ENCODE data around the gene AHNAK. TPM values are rescaled to one million over a fixed set of nuclear protein-coding genes. Genes with fewer than 3 reads are reported as not detected.

Gene AHNAK
- total RNA-seq, 1 donor = 281 TPM

DNA sequence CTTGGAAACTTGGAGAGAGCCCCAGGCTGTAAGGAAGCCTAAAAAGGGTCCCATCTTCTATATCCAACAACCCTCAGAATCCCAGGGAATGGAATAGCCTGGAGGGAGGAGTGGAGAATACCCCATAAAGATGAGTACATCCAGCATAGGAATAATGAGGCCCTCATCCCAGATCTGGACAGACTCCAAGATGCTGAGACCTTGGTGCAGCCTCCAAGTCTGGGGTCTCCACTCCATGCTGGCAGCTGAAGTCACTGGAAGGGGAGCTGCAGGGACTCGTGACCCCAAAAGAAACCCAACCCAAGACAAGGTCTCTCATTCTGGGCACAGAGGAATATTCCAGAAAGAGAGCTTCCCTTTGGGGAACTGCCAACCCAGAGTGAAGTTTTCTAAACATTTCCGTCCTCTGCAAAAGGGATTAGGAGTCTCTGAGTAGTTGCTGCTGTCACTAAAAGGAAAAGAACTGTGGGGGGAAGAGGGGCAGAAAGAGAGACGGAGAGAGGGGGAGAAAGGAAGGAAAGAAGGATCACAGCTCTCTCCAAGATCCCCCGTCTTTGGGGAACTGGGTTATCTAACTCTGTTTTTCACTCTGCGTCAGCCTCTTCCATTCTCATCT is 127.2 kb downstream of the AHNAK start:
- Histone ChIP-seq H3K4me3 (ENCODE audit: low read length) (no peak overlapping the region), H3K27me3 (ENCODE audit: insufficient read depth, low read length) (no peaks in the 10 kb centered on the region), H3K4me1 (ENCODE audit: insufficient read depth, low read length) (peaks cover 2% of the 10 kb centered on the region), H3K9me3 (ENCODE audit: low read depth, low read length) (no peaks in the 10 kb centered on the region)

DNA sequence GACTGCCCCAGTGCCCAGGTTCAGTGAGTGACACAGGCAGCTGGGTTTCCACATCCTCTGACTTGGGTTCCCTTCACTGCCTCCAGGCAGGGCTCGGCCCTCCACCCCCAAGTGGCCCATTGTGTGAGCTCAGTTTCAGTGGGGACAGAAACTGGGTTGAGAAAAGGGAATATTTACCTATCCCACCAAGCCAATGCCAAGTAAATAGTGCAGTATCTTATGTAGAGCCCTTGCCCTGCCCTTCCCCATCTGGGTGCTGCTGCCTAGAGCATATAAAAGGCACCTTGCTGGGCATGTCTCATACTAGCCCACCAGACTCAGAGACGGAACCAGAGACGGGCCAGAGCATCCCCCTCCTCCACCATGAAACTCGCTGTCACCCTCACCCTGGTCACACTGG is 127.9 kb downstream of the AHNAK start, which contains the start of gene SCGB1A1:
Gene SCGB1A1, plus strand, starts transcription at position 301 of the 400 bp plus-strand sequence. Its CDS starts 63 bp downstream, at position 364.
- Histone ChIP-seq H3K4me3 (ENCODE audit: low read length) (no peak within 1 kb of the TSS), H3K9me3 (ENCODE audit: low read depth, low read length) (no peaks in the 10 kb centered on the region), H3K27me3 (ENCODE audit: insufficient read depth, low read length) (no peaks in the 10 kb centered on the region), H3K4me1 (ENCODE audit: insufficient read depth, low read length) (no peaks in the 10 kb centered on the region)

DNA sequence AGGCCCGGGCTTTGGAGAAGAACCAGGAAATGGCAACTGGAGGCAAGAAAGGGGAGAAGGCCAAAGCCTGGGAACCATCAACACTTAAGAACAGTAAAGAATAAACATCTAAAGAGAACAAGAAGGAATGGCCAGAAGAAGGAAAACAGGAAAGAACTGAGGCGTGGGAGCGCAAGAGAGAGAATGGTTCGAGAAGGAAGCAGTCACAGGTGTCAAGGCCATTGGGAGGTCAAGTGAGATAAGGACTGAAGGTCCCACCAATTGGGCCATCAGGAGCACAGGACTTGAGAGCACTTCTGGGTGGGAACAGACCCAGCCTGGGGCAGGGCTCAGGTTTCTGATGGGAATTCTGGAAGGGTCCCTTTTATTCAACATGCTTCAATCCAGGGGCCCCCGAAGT is 128.5 kb downstream of the AHNAK start:
- Histone ChIP-seq H3K4me3 (ENCODE audit: low read length) (no peak overlapping the region), H3K9me3 (ENCODE audit: low read depth, low read length) (no peaks in the 10 kb centered on the region), H3K27me3 (ENCODE audit: insufficient read depth, low read length) (no peaks in the 10 kb centered on the region), H3K4me1 (ENCODE audit: insufficient read depth, low read length) (no peaks in the 10 kb centered on the region)

DNA sequence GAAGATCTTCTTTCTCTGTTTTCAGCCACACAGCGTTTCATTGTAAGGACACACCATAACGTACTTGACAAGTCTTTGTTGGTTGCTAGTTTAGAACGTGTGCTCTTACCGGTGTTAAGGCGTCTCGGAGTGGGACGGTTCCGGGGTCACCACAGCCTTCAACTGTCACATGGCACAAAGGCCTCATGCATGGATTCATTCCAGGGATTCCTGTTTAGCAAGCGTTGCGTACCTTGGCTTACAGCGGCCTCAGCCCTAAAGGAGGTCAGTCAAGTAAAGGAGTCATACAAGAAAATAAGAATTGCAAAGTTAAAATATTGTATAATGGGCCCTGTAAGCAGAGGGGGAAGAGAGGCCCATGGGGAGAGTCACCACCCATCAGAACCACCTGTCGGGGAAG is 130.0 kb downstream of the AHNAK start:
- no peaks in the 10 kb centered on the region for H3K4me1 ChIP-seq (ENCODE audit: insufficient read depth, low read length)
- H3K27me3 ChIP-seq (ENCODE audit: insufficient read depth, low read length) = no peaks in the 10 kb centered on the region
- H3K4me3 ChIP-seq (ENCODE audit: low read length) = no peak overlapping the region
- no peaks in the 10 kb centered on the region for H3K9me3 ChIP-seq (ENCODE audit: low read depth, low read length)

DNA sequence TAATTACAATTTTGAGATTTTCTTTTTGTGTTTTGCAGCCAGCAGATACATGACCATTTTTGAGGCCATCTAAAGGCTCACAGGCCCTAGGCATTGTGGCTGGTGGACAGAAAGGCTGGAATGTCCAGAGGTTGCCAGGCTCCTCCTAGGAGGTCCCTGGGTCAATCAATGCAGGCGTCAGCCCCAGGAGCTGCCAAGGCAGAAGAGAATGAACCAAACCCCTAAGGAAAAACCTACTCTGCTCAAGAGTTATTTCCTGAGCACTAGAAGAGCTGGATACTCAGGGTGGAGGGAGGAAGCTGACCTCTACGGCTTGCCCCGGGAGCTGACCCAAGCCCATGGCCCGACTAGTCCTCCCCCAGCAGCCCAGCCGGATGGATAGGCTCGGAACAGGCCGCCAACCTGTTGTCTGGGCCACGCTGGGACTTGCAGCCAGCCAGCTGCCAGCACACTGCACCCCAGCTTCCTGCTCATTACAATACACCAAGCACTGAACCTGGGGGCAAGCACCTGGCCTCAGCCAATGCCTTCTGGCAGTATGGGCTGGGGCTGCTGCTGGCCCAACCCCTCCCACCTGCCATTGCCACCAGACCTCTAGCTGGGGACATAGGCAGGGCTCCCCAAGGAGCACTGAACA is 133.4 kb downstream of the AHNAK start:
- H3K4me3 ChIP-seq (ENCODE audit: low read length) = no peak overlapping the region
- no peaks in the 10 kb centered on the region for H3K27me3 ChIP-seq (ENCODE audit: insufficient read depth, low read length)
- no peaks in the 10 kb centered on the region for H3K9me3 ChIP-seq (ENCODE audit: low read depth, low read length)
- H3K4me1 ChIP-seq (ENCODE audit: insufficient read depth, low read length) = no peaks in the 10 kb centered on the region

DNA sequence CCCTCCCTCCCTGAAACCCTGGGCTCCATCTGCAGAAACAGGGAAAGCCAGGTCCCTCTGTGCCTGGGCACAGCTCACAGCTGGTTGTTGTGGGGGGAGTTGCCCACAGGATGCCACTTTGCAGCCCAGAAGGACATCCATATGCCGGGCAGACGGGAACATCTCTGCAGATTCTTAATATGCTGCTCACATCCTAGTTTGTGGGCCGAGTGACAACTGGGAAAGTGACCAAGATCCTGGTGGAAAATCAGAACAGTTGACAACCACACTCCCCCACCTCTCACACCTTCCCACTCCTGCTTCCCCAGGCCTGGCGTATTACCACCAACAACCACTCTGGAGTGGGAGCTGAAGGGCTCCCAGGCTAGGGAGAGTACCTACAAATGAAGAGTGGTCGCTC is 135.1 kb downstream of the AHNAK start:
- Histone ChIP-seq H3K4me3 (ENCODE audit: low read length) (no peak overlapping the region), H3K27me3 (ENCODE audit: insufficient read depth, low read length) (no peaks in the 10 kb centered on the region), H3K9me3 (ENCODE audit: low read depth, low read length) (no peaks in the 10 kb centered on the region), H3K4me1 (ENCODE audit: insufficient read depth, low read length) (no peaks in the 10 kb centered on the region)

DNA sequence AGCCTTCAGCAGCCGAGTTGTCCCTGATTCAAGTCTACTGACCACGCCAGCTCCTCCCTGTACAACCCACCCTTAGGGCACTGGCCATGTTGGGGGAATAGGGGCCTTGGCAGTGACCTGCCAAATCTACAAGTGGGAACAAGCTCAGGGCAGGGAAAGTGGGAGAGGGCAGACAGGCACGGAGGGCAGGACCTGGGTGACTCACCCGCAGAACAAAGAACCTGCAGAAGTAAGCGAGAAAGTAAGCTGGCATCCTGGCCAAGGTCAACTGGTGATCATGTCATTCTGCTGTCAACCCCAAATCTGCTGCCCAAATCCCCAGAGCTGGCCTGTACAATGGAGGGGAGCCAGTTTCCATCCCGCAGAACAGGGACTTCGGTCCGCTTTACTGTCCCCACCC is 135.6 kb downstream of the AHNAK start:
- Histone ChIP-seq H3K4me1 (ENCODE audit: insufficient read depth, low read length) (no peaks in the 10 kb centered on the region), H3K4me3 (ENCODE audit: low read length) (no peak overlapping the region), H3K27me3 (ENCODE audit: insufficient read depth, low read length) (no peaks in the 10 kb centered on the region)

DNA sequence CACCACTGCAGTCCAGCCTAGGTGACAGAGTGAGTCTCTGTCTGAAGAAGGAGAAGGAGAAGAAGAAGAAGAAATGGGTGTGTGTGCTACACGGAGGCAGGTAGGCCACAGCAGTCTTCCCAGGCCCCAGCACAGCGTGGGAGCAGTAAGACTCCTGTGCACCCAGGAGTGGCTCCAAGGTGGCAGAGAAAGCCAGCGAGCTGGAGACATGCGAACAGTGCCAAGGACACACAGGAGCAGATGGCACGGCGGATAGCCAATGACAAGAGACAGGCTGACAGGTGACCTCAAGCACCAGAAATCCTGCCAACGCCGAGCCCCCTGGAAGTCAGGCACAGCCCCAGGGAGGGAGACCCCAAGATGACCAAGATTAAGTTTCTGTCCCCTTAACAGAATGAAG is 136.8 kb downstream of the AHNAK start:
- Histone ChIP-seq H3K9me3 (ENCODE audit: low read depth, low read length) (no peaks in the 10 kb centered on the region), H3K4me3 (ENCODE audit: low read length) (no peak overlapping the region), H3K27me3 (ENCODE audit: insufficient read depth, low read length) (no peaks in the 10 kb centered on the region), H3K4me1 (ENCODE audit: insufficient read depth, low read length) (no peaks in the 10 kb centered on the region)

More for the DNA sequence above, 135.6 kb downstream of the AHNAK start:
- no peaks in the 10 kb centered on the region for H3K9me3 ChIP-seq (ENCODE audit: low read depth, low read length)

DNA sequence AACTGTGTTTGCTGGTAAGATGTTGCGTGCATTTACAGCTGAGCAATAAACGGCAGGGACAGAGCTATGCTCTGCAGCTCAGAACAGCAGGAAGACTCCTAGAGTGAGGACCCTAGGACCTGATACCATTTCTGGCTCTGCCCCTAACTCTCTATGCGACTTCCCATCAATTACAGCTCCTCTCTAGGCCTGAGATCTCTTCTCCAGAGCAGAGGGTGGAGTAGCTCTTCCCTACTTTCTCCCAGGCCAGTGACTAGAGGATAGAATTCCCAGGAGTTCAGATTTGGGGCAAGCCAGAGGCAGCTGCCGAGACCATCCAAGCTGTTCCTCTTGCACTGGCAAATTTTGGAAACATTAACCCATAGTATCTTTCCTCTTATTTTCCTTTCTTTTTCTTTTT is 140.6 kb downstream of the AHNAK start:
- Histone ChIP-seq H3K4me3 (ENCODE audit: low read length) (no peak overlapping the region), H3K27me3 (ENCODE audit: insufficient read depth, low read length) (no peaks in the 10 kb centered on the region), H3K9me3 (ENCODE audit: low read depth, low read length) (no peaks in the 10 kb centered on the region), H3K4me1 (ENCODE audit: insufficient read depth, low read length) (peaks cover 19% of the 10 kb centered on the region)

DNA sequence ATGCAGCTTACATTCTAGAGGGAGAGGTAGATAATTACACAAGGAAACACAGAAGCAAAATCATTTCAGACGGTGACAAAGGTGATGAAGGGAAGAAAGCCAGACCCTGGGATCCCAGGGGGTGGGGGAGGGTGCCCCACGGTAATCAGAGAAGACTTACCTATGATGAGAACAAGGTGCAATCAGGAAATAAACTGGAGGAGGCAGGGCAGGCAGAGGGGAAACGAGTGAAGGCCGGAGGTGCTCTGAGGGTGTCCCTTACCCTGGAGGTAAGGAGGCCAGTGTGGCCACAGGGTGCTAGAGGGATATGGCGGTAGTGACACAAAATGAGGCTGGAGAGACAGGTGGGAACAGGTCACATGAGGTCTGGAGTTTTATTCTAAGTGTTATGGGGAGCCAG is 141.7 kb downstream of the AHNAK start:
- Histone ChIP-seq H3K9me3 (ENCODE audit: low read depth, low read length) (no peaks in the 10 kb centered on the region), H3K4me3 (ENCODE audit: low read length) (no peak overlapping the region), H3K4me1 (ENCODE audit: insufficient read depth, low read length) (peaks cover 19% of the 10 kb centered on the region), H3K27me3 (ENCODE audit: insufficient read depth, low read length) (no peaks in the 10 kb centered on the region)

DNA sequence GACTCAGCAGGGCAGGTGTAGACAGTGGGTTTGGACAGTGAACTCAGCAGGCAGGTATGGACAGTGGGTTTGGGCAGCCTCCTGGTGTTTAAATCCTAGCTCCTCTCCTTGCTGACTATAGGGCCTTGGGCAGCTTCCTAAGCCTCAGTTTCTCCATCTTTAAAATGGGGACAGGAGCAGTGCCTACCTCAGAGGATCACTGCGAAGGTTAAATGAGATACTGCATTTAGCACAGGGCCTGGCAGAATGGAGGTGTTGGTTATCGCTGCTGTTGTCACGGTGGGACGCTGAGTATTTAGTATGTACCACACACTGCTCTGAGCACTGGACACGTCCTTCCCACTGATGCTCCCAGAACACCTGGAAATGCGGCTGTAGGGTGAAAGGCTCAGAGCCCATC is 142.2 kb downstream of the AHNAK start:
- Histone ChIP-seq H3K4me3 (ENCODE audit: low read length) (no peak overlapping the region), H3K27me3 (ENCODE audit: insufficient read depth, low read length) (no peaks in the 10 kb centered on the region), H3K9me3 (ENCODE audit: low read depth, low read length) (no peaks in the 10 kb centered on the region), H3K4me1 (ENCODE audit: insufficient read depth, low read length) (peaks cover 19% of the 10 kb centered on the region)

DNA sequence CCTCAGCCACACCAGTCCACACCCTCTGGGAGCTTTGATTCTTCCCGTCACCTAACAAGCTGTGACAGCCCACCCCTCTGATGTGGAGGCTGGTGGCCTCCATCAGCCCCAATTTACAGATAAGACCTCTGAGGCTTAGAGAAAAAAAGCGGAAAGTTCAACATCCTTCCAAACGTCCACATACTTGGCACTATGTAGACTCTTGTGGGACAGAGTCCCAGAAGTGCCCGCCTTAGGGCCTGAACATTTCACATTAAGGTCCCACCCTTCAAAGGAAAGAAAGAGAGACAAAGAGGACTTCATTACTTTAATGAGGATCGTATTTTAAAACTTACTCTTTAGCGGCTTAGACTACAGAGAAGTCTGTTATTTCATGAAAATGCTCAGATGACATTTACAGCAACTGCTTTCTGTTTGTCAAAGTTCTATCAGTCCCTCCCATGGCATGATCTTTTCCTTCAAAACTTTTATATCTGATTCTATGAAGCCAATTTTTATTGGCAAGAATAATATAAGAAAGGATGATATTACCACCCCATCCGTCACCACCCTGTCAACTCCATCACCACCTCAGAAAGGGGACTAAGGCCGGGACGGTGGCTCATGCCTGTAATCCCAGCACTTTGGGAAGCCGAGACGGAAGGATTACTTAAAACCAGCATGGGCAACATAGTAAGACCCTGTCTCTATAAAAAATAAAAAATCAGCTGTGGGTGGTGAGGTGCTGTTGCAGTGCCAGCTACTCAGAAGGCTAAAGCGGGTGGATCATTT is 143.5 kb downstream of the AHNAK start:
- no peaks in the 10 kb centered on the region for H3K27me3 ChIP-seq (ENCODE audit: insufficient read depth, low read length)
- H3K4me1 ChIP-seq (ENCODE audit: insufficient read depth, low read length) = peaks cover 22% of the 10 kb centered on the region
- H3K9me3 ChIP-seq (ENCODE audit: low read depth, low read length) = no peaks in the 10 kb centered on the region
- H3K4me3 ChIP-seq (ENCODE audit: low read length) = no peak overlapping the region

DNA sequence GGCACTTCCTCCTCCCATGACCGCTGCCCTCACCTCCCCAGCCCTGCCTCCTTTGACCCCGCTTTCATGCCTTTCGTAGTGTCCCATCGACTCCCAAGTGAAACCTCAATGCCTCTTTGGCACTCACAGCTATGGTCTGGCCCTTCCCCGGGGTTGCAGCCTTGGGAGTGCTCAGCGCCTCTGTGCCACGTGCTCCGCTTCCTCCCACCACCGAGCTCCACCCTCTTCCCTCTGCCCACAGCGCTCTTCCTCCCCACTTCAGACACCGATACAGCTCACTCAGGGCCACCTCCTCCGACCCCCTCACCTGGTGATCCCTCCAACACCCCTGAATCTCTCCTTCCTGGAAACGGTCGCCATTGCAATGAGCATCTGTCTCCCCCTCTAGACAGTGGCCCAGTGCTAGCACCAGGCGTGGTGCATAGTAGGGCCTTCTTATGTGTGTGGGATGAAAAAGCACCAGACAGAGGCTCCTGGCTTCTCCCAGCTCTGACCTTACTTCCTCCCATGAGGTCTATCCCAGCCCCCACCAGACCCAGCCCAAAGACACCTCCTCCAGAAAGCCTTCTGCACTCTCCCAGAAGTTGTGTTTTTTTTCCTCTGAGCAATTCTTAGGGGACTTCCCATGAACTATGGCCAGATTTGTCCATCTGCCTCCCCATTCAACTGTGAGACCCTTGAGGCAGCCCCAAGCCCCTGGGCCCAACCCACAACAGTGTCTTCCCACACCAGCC is 144.2 kb downstream of the AHNAK start:
- no peaks in the 10 kb centered on the region for H3K27me3 ChIP-seq (ENCODE audit: insufficient read depth, low read length)
- no peak overlapping the region for H3K4me3 ChIP-seq (ENCODE audit: low read length)
- no peaks in the 10 kb centered on the region for H3K9me3 ChIP-seq (ENCODE audit: low read depth, low read length)
- peaks cover 29% of the 10 kb centered on the region for H3K4me1 ChIP-seq (ENCODE audit: insufficient read depth, low read length)

DNA sequence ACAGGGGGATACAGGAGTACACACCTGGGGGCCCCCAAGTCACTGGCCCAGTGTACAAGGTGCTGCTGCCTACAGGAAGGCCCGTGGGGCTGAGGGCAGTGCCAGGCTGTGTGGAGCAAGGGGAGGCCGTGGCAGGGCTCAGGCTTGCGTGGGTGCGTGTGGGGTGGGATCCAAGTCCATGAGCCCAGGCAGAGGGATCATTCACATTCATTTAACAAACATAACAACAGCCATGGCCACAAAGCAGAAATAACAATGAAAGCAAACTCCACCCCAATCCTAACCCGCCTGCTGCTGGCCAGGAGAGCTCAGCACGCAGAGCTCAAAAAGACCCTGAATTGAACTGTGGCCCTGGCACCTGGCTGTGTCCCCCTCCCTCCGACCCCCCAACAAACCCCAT is 144.8 kb downstream of the AHNAK start:
- Histone ChIP-seq H3K4me3 (ENCODE audit: low read length) (no peak overlapping the region), H3K4me1 (ENCODE audit: insufficient read depth, low read length) (peaks cover 29% of the 10 kb centered on the region), H3K9me3 (ENCODE audit: low read depth, low read length) (no peaks in the 10 kb centered on the region), H3K27me3 (ENCODE audit: insufficient read depth, low read length) (no peaks in the 10 kb centered on the region)

DNA sequence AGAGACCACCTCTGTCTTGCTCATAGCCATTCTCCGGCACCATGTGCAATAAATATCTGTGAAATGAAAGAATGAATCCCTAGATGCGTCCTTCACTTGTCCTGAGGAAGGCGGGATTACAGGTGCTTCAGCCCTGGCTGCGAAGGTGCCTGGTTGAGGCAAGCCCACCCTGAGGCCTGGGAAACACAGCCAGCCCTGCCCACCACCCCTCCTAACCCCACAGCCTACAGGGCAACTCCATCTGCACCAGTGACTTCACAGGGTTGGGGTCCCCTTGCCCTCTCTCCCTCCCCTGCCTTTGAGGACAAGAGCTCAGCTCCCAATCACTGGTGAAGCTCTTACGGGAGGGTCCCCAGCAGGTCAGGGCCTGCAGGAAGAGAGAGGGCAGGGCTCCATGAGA is 145.2 kb downstream of the AHNAK start:
- H3K27me3 ChIP-seq (ENCODE audit: insufficient read depth, low read length) = no peaks in the 10 kb centered on the region
- H3K4me3 ChIP-seq (ENCODE audit: low read length) = no peak overlapping the region
- peaks cover 29% of the 10 kb centered on the region for H3K4me1 ChIP-seq (ENCODE audit: insufficient read depth, low read length)
- H3K9me3 ChIP-seq (ENCODE audit: low read depth, low read length) = no peaks in the 10 kb centered on the region

Measured in mononuclear cell (primary cell).